DMS 273 (cell line): ENCODE results near the gene QRICH2.
"Not testable (repeated sequence)": the region's sequence is repeated elsewhere in the genome, so short reads cannot be mapped to it uniquely, and the experiment has no call there.

Source experiments
- DNase-seq: peaks from one replicate; lab custom pipeline; 2025; ENCODE audit not compliant: unreplicated experiment; lab: John Stamatoyannopoulos, UW

The QRICH2 gene

GRCh38 chr17:76278268-76278908 lies 29.7 kb downstream of the QRICH2 start:
- DNase-seq = no peak

- DNase-seq = no peak
Observed at GRCh38 chr17:76277300-76278267, 30.5 kb downstream of the QRICH2 start.

GRCh38 chr17:76276461-76277299 lies 31.4 kb downstream of the QRICH2 start:
- no peak for DNase-seq

- DNase-seq = no peak
Observed at GRCh38 chr17:76276069-76276431, 32.0 kb downstream of the QRICH2 start.

- no peak for DNase-seq
Observed at GRCh38 chr17:76275382-76276068, 32.6 kb downstream of the QRICH2 start.

- no peak for DNase-seq
Observed at GRCh38 chr17:76274112-76274956, 33.7 kb downstream of the QRICH2 start.

GRCh38 chr17:76273445-76274111 lies 34.5 kb downstream of the QRICH2 start:
- no peak for DNase-seq

GRCh38 chr17:76272541-76273444 lies 35.3 kb downstream of the QRICH2 start:
- no peak for DNase-seq

- no peak for DNase-seq
Observed at GRCh38 chr17:76271669-76272540, 36.2 kb downstream of the QRICH2 start.

- peak; percentile 39 for DNase-seq
Observed at GRCh38 chr17:76270770-76271668, 37.1 kb downstream of the QRICH2 start.

GRCh38 chr17:76270127-76270592 lies 37.9 kb downstream of the QRICH2 start:
- DNase-seq = no peak

- no peak for DNase-seq
Observed at GRCh38 chr17:76268991-76269981, 38.8 kb downstream of the QRICH2 start.

- DNase-seq = peak; percentile 81
Observed at GRCh38 chr17:76268015-76268749, 39.9 kb downstream of the QRICH2 start.

GRCh38 chr17:76267581-76268001 lies 40.5 kb downstream of the QRICH2 start:
- not testable (repeated sequence) for DNase-seq
